GDM1 (cell line): ENCODE data around the gene SMCO1.
"Not testable (repeated sequence)": the region's sequence is repeated elsewhere in the genome, so short reads cannot be mapped to it uniquely, and the experiment has no call there.

Source experiments
- DNase-seq: peaks from one replicate; lab custom pipeline; 2025; lab: John Stamatoyannopoulos, UW

The SMCO1 gene

GRCh38 chr3:196521291-196521690, 6.1 kb upstream of the SMCO1 start:
- not testable (repeated sequence) for DNase-seq

DNA sequence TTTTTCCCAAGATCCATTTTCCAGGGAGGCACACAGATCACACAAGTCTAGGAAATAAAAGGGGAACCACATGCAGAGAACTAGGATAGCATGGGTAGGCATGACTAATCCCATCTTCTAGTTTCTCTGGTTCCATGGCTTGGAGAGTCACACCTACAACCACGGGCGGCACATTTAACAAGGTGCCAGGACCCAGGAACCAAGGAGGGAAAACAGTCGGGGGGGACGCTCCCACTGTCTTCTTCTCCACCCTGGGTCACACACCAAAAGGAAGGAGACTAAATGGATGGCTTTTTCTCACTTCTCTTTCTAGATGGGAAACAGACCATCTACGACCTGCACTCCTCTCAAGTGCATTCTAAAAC, 4.6 kb upstream of the SMCO1 start:
- no peak for DNase-seq

- DNase-seq = peak; percentile 59
Measured at GRCh38 chr3:196518966-196519717, 4.0 kb upstream of the SMCO1 start.

GRCh38 chr3:196517919-196518318, 2.8 kb upstream of the SMCO1 start:
- DNase-seq = no peak

- no peak for DNase-seq
Measured at GRCh38 chr3:196517162-196517800, 2.1 kb upstream of the SMCO1 start.

DNA sequence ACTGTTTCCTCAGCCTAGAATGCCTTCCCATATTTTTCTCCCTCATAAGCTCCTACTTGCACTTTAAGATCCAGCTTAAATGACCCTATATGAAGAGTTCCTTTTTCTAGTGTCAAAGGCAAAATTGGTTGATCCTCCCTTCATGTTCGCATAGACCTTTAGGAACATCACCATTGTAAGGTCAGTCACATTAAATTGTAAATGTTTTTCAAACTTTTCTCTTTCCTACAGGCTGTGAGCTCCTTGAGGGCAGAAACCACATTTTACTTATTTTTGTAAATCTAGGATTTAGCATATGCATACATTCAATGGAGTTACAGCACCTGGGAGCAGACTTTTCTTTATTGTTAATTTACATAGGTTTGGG, 813 bp downstream of the SMCO1 start:
- DNase-seq = no peak

- DNase-seq = no peak
Measured at GRCh38 chr3:196513697-196514349, 1.3 kb downstream of the SMCO1 start.

- DNase-seq = peak; percentile 49
Measured at GRCh38 chr3:196511646-196512425, 3.3 kb downstream of the SMCO1 start.

DNA sequence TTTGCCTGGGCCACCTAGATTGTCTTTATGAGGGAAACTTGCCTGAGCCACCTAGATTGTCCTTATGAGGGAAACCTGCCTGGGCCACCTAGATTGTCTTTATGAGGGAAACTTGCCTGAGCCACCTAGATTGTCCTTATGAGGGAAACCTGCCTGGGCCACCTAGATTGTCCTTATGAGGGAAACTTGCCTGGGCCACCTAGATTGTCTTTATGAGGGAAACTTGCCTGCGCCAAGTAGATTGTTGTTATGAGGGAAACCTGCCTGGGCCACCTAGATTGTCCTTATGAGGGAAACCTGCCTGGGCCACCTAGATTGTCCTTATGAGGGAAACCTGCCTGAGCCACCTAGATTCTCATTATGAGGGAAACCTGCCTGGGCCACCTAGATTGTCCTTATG, 4.0 kb downstream of the SMCO1 start:
- not testable (repeated sequence) for DNase-seq

DNA sequence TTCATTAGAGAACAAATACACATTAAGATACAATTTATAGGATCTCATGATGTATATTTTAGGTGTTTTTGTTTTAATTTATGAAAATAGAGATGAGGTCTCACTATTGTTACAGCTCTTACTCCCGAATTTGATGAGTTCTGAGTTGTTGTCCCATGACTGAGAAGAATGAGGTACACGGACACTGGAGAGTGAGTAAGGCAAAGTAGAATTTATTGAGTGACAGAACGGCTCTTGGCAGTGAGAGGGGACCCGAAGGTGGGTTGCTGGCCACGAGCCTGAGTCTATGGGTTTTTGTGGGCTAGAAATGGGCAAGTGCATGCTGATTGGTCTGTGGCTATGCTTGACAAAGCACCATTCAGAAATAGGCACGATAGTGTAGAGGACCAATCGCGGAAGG, 8.5 kb downstream of the SMCO1 start:
- no peak for DNase-seq

- DNase-seq = no peak
Measured at GRCh38 chr3:196504556-196504955, 10.6 kb downstream of the SMCO1 start.

GRCh38 chr3:196504077-196504398, 11.1 kb downstream of the SMCO1 start:
- DNase-seq = not testable (repeated sequence)

GRCh38 chr3:196503196-196504076, 11.7 kb downstream of the SMCO1 start, which contains the start of gene RNF168:
Gene RNF168, minus strand, starts transcription at chr3:196503768. Its CDS starts 595 bp downstream, at chr3:196503173.
- DNase-seq = peak; percentile 95

GRCh38 chr3:196502775-196503195, 12.4 kb downstream of the SMCO1 start:
- DNase-seq = peak; percentile 26

DNA sequence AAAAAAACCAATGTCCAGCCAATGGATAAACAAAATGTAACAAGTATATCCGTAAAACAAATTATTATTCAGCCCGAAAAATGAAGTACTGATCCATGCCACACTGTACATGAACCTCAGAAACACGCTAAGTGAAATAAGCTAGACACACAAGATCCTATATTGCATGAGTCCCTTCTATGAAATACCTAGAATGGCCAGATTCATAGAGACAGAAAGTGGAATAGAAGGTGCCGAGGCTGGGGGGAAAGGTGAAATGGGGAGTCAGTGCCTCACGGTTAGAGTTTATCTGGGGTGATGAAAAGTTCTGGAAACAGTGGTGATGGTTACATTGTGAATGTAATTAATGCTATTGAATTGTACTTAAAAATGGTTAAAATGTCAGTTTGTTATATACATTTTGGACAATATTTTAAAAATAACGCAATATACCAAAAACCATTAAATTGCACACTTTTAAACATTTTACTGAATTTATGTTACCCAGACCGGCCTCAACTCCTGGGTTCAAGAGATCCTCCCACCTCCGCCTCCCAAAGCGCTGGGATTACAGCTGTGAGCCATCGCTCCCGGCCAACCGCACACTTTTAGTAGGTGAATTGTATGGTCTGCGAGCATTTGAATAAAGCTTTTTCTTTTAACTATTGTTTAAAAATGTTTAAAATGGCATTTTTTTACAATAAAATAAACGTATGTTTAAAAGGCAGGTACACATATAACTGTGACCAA, 13.7 kb downstream of the SMCO1 start:
- DNase-seq = no peak

- DNase-seq = no peak
Measured at GRCh38 chr3:196499807-196500524, 15.2 kb downstream of the SMCO1 start.

GRCh38 chr3:196499061-196499460, 16.1 kb downstream of the SMCO1 start:
- no peak for DNase-seq

GRCh38 chr3:196498297-196498696, 16.8 kb downstream of the SMCO1 start:
- DNase-seq = no peak

GRCh38 chr3:196496183-196496582, 19.0 kb downstream of the SMCO1 start:
- no peak for DNase-seq

DNA sequence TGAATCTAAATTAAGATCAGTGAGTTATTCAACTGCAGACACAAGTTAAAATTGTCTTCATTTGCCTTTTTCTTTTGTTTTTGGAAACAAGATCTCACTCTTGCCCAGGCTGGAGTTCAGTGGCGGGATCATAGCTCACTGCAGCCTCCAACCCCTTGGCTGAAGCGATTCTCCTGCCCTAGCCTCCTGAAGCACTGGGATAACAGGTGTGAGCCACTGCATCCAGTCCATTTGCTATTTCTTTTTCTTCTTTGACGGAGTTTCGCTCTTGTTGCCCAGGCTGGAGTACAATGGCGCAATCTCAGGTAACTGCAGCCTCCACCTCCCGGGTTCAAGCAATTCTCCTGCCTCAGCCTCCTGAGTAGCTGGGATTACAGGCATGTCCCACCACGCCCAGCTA, 21.9 kb downstream of the SMCO1 start:
- no peak for DNase-seq
